GM19467 (cell line): ENCODE results near the gene SPEF1.

Experiments
- ATAC-seq: cut with Tn5 transposase; IDR thresholded peaks from one replicate; pipeline ENCODE4 v1.9.1; 2021; ENCODE audit warnings: mild to moderate bottlenecking, moderate library complexity; ENCODE audit not compliant: unreplicated experiment

SPEF1 gene

DNA sequence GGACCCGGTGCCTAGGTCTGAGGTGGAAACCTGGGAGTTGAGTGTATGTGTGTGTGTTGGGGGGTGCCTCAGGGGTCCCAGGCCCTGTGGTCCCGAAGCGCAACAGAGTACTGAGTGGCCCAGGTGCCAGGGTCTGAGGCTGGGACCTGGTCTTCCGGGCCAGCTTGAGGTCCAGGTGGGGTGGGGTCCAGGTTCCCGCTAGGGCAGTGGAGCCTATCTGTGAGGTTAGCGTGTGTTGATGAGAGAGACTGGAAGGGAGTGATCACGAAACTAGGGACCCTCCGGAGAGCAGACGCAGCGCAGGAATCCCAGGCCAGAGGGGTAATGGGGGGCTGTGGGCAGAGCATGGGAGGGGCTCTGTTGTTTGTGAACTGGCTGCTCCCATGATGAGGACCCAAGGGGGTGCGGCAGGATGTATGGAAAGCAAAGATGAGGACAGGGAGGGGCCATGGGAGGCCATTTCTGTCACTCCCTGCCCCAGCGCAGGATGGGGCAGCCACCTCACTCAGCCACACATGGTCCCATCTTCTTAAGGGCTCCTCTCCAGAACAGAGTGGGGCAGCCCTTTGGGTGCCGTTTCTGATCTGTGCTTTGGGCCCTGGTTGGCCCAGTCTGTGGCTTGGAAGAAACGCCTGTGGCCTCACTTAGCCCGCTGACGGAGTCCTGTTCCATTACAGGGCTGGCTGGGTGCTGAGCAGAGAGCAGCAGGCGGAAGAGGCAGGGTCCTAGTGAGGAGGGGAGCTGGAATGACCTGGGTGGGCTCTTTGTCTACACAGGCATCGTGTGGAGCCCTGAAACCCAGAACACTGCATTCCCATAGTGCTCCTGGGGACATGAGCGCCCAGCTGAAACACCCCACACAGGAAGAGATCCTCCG is 47.9 kb downstream of the SPEF1 start:
- ATAC-seq: no peak

- no peak for ATAC-seq
Observed at GRCh38 chr20:3732327-3733118, 48.7 kb downstream of the SPEF1 start, which contains the start of gene HSPA12B. Gene HSPA12B (plus strand): TSS chr20:3732685. CDS start chr20:3738675, 5,990 bp downstream.

DNA sequence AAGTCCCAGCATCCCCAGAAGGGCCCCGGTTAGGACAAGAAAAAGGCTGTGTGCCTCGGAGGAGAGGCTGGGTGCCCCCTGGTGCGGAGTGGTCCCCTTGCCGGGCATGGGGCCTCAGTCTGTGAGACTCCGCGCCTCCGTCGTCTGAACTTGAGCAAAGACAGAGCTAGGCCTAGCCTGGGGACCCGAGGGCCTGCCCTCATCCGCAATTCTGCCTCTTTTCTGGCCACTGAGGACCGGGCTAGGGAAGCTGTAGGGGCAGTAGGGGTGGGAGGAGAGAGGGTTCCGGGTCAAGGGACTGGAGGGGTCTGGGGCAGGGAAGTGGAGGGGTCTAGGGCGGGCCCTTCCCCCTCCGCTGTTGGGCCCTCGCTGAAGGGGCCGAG is 49.3 kb downstream of the SPEF1 start:
- ATAC-seq: no peak

DNA sequence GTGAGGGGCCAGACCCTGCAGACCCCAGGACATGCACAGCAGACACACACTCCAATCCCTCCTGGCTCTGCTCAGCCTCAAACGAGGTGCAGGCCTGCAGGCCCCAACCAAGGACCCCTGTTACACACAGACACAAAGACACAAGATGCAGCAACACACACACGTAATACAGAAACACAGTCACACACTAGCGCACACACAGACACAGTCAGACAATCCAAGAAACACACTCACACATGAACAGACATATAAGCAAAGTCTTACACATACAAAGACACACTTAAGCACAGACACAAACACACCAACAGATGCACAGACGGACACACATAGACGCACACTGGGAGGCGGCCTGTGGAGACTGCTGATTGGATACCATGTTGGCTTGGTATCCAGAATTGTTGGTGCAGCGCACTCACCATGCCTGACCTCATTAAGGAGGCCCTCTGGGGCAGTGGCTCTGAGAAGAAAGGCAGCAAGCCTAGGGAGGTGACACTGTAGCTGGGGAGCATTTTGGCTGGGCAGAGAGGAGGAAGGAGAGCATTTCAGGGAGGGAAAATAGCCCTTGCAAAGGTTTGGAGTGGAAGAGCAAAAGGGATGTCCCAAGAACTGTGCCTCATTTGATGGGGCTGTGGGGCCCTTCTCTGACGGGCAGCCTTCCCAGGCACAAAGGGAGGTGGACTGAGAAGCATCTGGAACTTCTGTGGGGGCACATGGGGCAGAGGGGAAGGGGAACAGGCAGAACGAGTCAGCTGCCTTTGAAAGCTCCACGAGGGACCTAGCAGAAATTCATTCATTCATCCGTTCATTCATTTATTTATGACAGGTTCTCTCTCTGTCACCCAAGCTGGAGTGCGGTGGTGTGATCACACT is 50.2 kb downstream of the SPEF1 start:
- no peak for ATAC-seq

DNA sequence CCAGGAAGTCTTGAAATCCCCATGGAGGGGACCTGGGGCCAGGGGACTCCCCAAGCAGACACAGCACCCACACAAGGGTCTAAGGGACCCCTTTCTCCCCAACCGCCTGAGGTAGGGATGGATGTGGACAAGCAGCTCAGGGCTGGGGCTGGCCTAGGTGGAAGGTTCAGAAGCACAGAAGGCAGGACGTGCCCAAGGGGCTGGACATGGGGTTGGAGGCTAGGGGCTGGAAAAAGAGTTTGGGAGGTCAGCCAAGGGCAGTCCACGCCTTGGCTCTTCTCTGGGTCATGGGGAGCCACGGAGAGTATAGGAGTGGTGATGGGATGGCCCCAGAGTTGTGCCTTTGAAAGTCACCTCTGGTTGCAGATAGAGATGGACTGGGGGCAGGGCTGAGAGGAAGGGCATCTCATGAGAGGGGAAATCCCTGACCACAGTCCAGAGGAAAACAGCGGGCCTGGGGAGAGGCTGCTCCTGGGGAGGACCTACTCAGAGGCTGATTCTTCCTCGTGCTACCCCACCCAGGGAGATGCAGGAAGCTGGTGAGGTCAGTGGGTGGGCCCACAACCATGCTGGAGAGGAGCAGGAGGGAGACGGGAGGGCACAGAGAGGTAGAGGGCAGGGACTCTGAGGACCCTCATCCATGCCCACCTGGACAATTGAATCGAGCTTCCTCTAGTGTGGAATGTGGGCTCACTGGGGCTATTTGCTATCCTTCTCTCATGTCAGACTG is 51.3 kb downstream of the SPEF1 start:
- ATAC-seq: no peak

DNA sequence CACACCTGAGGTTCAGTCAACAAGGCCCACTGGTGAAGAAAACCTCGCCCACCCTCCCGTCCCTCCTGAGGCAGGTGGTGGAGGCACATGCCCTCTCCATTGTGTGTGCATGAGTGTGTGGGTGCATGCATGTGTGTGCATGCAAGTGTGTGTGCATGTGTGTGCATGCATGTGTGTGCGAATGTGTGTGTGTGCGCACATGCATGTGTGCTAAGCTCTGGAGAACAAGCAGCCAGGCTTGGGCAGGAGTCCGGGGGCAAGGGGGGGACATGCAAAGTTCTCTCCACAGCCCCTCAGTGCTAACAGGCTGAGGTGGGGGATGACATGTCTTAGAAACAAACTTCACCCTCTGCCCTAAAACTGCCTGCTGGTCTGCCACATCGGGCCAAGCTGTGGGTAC is 51.9 kb downstream of the SPEF1 start:
- no peak for ATAC-seq

GRCh38 chr20:3728876-3729275 is 52.4 kb downstream of the SPEF1 start:
- ATAC-seq: no peak

DNA sequence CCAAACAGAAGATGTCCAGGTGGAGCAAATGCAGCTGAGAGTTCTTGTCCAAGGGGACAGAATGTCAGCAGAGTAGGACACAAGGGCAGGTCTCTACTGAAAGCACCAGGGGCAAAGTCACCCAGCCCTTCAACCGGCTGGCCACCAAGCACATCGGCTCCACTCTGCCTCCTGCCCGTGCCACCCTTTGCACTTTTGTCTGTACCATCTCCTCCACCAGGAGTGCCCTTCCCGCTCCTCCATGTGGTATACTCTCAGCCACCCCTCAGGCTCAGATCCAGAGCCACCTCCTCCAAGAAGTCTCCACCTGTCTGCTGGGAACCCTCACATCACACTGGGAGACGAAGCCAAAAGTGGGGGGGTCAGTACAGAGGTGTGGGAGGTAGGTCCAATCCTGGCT is 52.9 kb downstream of the SPEF1 start:
- no peak for ATAC-seq
